Breast epithelium (tissue), 4 donors: ENCODE results near the gene NTN5. TPM values are rescaled to one million over a fixed set of nuclear protein-coding genes. Genes with fewer than 3 reads are reported as not detected.
"Not testable (repeated sequence)": the region's sequence is repeated elsewhere in the genome, so short reads cannot be mapped to it uniquely, and the experiment has no call there.

Experiments used
- DNase-seq, 2 donors: peaks; one replicate each; pipeline ENCODE4 v3.0.0-alpha.2; 2019; ENCODE audit warnings: low spot score in 2 of 2
- H3K27ac ChIP-seq, 2 donors: fragments of 200-600 bp; sonication (generic) in 1 of 2; one replicate each; pipeline ENCODE4 v1.5.1; 2016 to 2019; ENCODE audit warnings: mild to moderate bottlenecking in 1 of 2
- H3K27me3 ChIP-seq, 2 donors: fragments of 200-600 bp; sonication (generic) in 1 of 2; one replicate each; pipeline versions ENCODE4 v1.5.1 to v1.6.0; 2017 to 2019; ENCODE audit warnings: control low read depth in 1 of 2, mild to moderate bottlenecking in 1 of 2
- H3K36me3 ChIP-seq: fragments of 200-600 bp; one replicate; pipeline ENCODE4 v1.5.1; 2019
- H3K4me1 ChIP-seq, 2 donors: fragments of 200-600 bp; sonication (generic); one replicate each; pipeline ENCODE4 v1.5.1; 2016 to 2019; ENCODE audit warnings: control low read depth in 1 of 2
- H3K4me3 ChIP-seq, 3 donors: fragments of 200-600 bp; sonication (generic); 1 replicate in 2 of 3; 2 replicates in 1 of 3; pipeline ENCODE4 v1.5.1; 2016 to 2019; ENCODE audit warnings: mild to moderate bottlenecking in 3 of 3, moderate library complexity in 2 of 3
- H3K9me3 ChIP-seq, 2 donors: fragments of 200-600 bp; sonication (generic) in 1 of 2; one replicate each; pipeline ENCODE4 v1.5.1; 2016 to 2019; ENCODE audit warnings: control low read depth in 1 of 2
- POLR2A ChIP-seq: fragments of 450-650 bp; IDR thresholded peaks from one replicate; pipeline ENCODE4 v1.6.1; 2016; ENCODE audit warnings: antibody characterized with exemption, mild to moderate bottlenecking, moderate library complexity
- POLR2AphosphoS5 ChIP-seq, 3 donors: sonication (generic); formaldehyde crosslinking; IDR thresholded peaks; one replicate each; pipeline ENCODE4 v1.6.1; 2017; ENCODE audit warnings: antibody characterized with exemption in 3 of 3
- intact Hi-C: fragments of 100-400 bp; cut with DNase I; formaldehyde crosslinking; loops from one replicate; pipeline ENCODE4 v1.15.1; 2023; ENCODE audit warnings: low total_unique reads
- total RNA-seq, 3 donors: library from RNA; depleted of rRNA; stranded (reverse); fragments of >200 nt; gene quantifications; one replicate each; pipeline ENCODE4 v1.1.0, GENCODE V29; 2016
- TF ChIP-seq, protein P1 (sequence below), 3 donors: fragments of 450-650 bp; IDR thresholded peaks; one replicate each; pipeline ENCODE4 v1.5.1; 2016 to 2017; ENCODE audit warnings: antibody characterized with exemption in 3 of 3, mild to moderate bottlenecking in 3 of 3, moderate library complexity in 3 of 3

Gene NTN5
- total RNA-seq, 3 donors from 2014 or later = 0.64 to 2.9 (median 2.6) TPM

DNA sequence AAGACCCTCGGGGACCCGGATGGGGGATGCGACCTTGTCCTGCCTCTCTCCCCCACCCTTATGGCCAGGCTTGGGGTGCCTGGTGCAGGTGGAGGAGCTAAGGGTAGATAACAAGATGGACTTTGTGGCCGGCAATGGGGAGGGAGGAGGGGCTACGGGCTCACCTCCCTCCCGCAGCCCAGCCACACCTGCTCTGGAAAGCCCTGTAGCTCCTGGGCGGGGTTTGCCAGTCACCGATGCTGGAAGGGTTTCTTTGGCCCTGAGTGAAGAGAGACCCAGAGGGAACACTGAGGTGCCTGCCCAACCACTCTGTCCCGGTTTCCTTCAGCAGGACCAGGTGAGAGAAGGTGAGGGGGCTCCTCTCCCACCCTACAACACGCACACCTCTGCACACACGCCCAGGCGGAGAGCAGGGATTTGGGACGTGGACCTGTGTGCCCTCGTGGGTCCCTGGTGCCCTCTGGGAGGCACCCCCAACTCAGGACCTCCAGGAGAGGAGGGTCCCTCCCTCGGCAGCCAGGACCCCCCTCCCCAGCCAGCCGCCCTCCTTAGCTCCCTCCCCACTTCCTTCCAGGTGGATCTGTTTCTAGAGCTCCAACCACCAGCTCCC is 23.0 kb upstream of the NTN5 start, which contains the start of gene FUT2:
Gene FUT2, plus strand, starts transcription at position 229 of the 610 bp plus-strand sequence. CDS start 6,986 bp downstream, outside the sequence.
- TF ChIP-seq, protein P1, sequence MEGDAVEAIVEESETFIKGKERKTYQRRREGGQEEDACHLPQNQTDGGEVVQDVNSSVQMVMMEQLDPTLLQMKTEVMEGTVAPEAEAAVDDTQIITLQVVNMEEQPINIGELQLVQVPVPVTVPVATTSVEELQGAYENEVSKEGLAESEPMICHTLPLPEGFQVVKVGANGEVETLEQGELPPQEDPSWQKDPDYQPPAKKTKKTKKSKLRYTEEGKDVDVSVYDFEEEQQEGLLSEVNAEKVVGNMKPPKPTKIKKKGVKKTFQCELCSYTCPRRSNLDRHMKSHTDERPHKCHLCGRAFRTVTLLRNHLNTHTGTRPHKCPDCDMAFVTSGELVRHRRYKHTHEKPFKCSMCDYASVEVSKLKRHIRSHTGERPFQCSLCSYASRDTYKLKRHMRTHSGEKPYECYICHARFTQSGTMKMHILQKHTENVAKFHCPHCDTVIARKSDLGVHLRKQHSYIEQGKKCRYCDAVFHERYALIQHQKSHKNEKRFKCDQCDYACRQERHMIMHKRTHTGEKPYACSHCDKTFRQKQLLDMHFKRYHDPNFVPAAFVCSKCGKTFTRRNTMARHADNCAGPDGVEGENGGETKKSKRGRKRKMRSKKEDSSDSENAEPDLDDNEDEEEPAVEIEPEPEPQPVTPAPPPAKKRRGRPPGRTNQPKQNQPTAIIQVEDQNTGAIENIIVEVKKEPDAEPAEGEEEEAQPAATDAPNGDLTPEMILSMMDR (IDR thresholded peaks at IDR 0.05) = no peak
- TF ChIP-seq POLR2AphosphoS5 (IDR thresholded peaks at IDR 0.05) (no peak), POLR2A (no peak)
- no peak for DNase-seq
- peak within 1 kb of the TSS; percentile 10 to 60 (median 44) for H3K4me3 ChIP-seq
- H3K9me3 ChIP-seq = no peaks in the 10 kb centered on the region
- H3K27me3 ChIP-seq = no peaks in the 10 kb centered on the region
- peak within 1 kb of the TSS; percentile 72 to 75 for H3K27ac ChIP-seq
- no peaks in the 10 kb centered on the region for H3K4me1 ChIP-seq
- no peaks in the 10 kb centered on the region for H3K36me3 ChIP-seq
- intact Hi-C loops = loop anchor here (2.0 kb wide), 1 partner anchor 73 kb away; no protein-coding TSS in a partner anchor

DNA sequence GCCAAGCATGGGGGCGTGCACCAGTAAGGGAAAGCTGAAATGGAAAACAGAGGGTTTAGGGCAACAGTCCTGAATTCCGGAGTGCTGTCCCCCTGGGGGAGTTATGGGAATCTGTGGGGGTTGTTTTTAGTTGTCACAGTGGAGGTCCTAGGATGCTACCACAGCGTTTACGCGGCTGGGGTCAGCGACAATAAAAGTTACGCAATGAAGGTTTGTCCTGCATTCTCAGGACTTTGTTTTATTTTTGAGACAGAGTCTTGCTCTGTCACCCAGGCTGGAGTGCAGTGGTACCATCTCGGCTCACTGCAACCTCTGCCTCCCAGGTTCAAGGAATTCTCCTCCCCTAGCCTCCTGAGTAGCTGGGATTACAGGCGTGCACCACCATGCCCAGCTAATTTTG is 20.8 kb upstream of the NTN5 start:
- H3K27ac ChIP-seq, H3K9me3 ChIP-seq, H3K4me3 ChIP-seq, H3K27me3 ChIP-seq, H3K36me3 ChIP-seq, DNase-seq, H3K4me1 ChIP-seq: not testable (repeated sequence)
- intact Hi-C loops = loop anchor here (2.0 kb wide), 1 partner anchor 71 kb away; no protein-coding TSS in a partner anchor

DNA sequence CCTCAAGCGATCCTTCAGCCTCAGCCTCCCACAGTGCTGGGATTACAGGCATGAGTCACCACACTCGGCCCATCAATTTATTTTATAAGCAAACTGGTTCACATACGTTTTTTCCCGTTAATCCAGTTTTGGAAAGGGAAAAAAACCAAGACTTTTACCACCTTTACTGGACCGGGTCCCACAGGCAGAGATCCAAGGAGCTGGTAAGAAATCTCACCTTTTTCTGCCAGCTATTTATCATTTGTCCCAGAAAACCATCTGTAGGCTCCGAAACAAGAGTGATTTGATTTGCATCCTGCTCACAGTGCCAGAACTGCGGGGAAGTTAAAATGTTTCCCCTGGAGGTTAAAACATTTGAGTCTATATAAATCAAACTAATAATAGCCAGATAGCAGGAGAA is 16.6 kb upstream of the NTN5 start:
- no peaks in the 10 kb centered on the region for H3K9me3 ChIP-seq
- no peak for DNase-seq
- H3K4me3 ChIP-seq = no peak overlapping the region
- intact Hi-C loops = no loop called here
- no peaks in the 10 kb centered on the region for H3K36me3 ChIP-seq
- H3K27ac ChIP-seq = peak overlapping the region; percentile 11 to 43
- no peaks in the 10 kb centered on the region for H3K4me1 ChIP-seq
- H3K27me3 ChIP-seq = no peaks in the 10 kb centered on the region
- TF ChIP-seq POLR2AphosphoS5 (IDR thresholded peaks at IDR 0.05) = no peak
- no peak for TF ChIP-seq POLR2A

DNA sequence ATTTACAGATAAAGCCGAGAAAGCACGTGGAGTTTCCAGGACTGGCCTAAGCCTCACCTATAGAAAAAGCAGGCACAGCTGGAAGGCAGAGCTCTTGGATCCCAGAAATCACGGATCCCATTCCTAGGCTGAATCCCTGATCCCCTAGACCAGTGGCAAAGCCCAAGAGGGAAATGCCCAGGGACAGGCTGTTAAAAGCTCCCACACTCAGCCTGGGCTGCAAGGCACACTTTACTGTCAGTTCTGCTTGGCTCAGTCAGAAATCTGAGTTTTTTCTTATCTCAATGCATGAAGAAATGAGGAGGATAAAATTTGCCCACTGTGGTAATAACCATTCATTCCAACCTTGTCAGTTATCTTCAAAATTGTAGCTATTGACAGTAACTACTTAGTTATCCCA is 15.0 kb upstream of the NTN5 start:
- Histone ChIP-seq H3K4me3 (no peak overlapping the region), H3K9me3 (no peaks in the 10 kb centered on the region), H3K36me3 (no peaks in the 10 kb centered on the region), H3K27me3 (no peaks in the 10 kb centered on the region), H3K4me1 (no peaks in the 10 kb centered on the region), H3K27ac (no peak overlapping the region)
- DNase-seq = no peak
- TF ChIP-seq, protein P1 (IDR thresholded peaks at IDR 0.05) = no peak
- TF ChIP-seq POLR2A (no peak), POLR2AphosphoS5 (IDR thresholded peaks at IDR 0.05) (no peak)
- intact Hi-C loops = no loop called here

DNA sequence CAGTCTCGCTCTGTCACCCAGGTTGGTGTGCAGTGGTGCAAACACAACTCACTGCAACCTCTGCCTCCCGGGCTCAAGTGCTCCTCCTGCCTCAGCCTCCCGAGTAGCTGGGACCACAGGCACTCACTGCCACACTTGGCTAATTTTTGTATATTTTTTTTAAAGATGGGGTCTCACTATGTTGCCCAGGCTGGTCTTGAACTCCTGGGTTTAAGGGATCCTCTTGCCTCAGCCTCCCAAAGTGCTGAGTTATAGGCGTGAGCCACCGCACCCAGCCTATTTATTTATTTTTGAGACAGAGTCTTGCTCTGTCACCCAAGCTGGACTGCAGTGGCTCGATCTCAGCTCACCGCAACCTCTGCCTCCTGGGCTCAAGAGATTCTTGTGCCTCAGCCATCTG is 13.8 kb upstream of the NTN5 start:
- H3K4me1 ChIP-seq, intact Hi-C loops, DNase-seq, H3K9me3 ChIP-seq, H3K4me3 ChIP-seq, H3K27me3 ChIP-seq, H3K36me3 ChIP-seq, H3K27ac ChIP-seq: not testable (repeated sequence)

DNA sequence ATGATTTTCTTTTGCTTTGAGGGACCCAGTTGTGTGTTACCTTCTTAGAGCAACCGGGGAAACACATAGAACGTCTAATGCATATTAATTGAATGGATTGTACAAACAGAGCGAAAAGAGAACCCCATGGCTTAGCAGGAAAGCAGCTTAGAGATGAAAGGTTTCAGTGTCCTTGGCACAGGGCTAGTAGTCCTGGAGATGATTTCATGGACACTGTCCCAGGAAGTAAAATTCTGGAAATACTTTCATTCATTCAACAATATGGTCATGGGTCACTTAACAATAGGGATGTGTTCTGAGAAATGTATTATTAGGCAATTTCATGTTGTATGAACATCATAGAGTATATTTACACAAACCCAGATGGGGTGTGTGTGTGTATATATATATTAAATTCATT is 13.3 kb upstream of the NTN5 start:
- peak overlapping the region in 1 of 2 donors; percentile 68 for H3K27ac ChIP-seq
- no peak for DNase-seq
- H3K36me3 ChIP-seq = no peaks in the 10 kb centered on the region
- H3K9me3 ChIP-seq = no peaks in the 10 kb centered on the region
- intact Hi-C loops = no loop called here
- H3K4me1 ChIP-seq = no peaks in the 10 kb centered on the region
- no peak overlapping the region for H3K4me3 ChIP-seq
- TF ChIP-seq, protein P1 (IDR thresholded peaks at IDR 0.05) = no peak
- TF ChIP-seq POLR2AphosphoS5 (IDR thresholded peaks at IDR 0.05) (no peak), POLR2A (no peak)
- H3K27me3 ChIP-seq = no peaks in the 10 kb centered on the region

DNA sequence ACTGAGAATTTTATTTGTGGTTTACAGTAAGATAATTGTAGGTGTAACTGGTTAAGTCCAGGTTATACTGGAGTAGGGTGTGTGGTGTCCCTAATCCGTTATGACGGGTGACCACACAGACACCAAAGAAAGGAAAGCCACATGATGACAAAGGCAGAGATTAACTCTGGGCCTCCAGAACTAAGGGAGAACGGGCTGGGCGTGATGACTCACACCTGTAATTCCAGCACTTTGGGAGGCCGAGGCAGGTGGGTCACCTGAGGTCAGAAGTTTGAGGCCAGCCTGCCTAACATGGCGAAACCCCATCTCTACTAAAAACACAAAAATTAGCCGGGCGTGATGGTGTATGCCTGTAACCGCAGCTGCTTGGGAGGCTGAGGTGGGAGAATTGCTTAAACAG is 12.8 kb upstream of the NTN5 start:
- no peak overlapping the region for H3K4me3 ChIP-seq
- no peak for DNase-seq
- intact Hi-C loops = no loop called here
- no peak for TF ChIP-seq POLR2AphosphoS5 (IDR thresholded peaks at IDR 0.05)
- TF ChIP-seq, protein P1 (IDR thresholded peaks at IDR 0.05) = no peak
- TF ChIP-seq POLR2A = no peak
- H3K36me3 ChIP-seq = no peaks in the 10 kb centered on the region
- no peaks in the 10 kb centered on the region for H3K9me3 ChIP-seq
- H3K27ac ChIP-seq = peak overlapping the region; percentile 21 to 68
- no peaks in the 10 kb centered on the region for H3K4me1 ChIP-seq
- H3K27me3 ChIP-seq = no peaks in the 10 kb centered on the region
